GM23338 (cell line): ENCODE data around the gene TMA7B. TPM values are rescaled to one million over a fixed set of nuclear protein-coding genes. Genes with fewer than 3 reads are reported as not detected.
A peak's percentile ranks its signal among the peaks of the same experiment; 100 is the strongest.
"Not testable (repeated sequence)": the region's sequence is repeated elsewhere in the genome, so short reads cannot be mapped to it uniquely, and the experiment has no call there.

Experiments
- ATAC-seq: fragments of 200-7000 bp; cut with Tn5 transposase; 3 replicates; pipeline ENCODE4 v1.9.1; 2020
- DNase-seq: peaks from one replicate; pipeline ENCODE4 v3.0.0-alpha.2; 2015; ENCODE audit warnings: low spot score
- H2AFZ ChIP-seq: fragments of 200-600 bp; sonication (generic); 2 replicates; pipeline ENCODE4 v1.8.0; 2016; ENCODE audit warnings: antibody characterized with exemption, mild to moderate bottlenecking, moderate library complexity
- H3F3A ChIP-seq: fragments of 200-600 bp; sonication (generic); replicated peaks from 2 replicates; pipeline ENCODE4 v1.8.0; 2017; ENCODE audit warnings: antibody characterized with exemption, mixed run types, low read depth
- H3K27ac ChIP-seq: fragments of 200-600 bp; sonication (generic); 2 replicates; pipeline ENCODE4 v1.6.1; 2016; ENCODE audit warnings: low read depth
- H3K27me3 ChIP-seq: fragments of 200-600 bp; sonication (generic); 2 replicates; pipeline ENCODE4 v1.8.0; 2016; ENCODE audit warnings: mild to moderate bottlenecking, mixed run types, moderate library complexity; ENCODE audit not compliant: insufficient read depth
- H3K36me3 ChIP-seq: fragments of 200-600 bp; sonication (generic); 2 replicates; pipeline ENCODE4 v1.8.0; 2016; ENCODE audit warnings: mild to moderate bottlenecking; ENCODE audit not compliant: insufficient read depth
- H3K4me1 ChIP-seq: fragments of 200-600 bp; sonication (generic); 2 replicates; pipeline ENCODE4 v1.8.0; 2016; ENCODE audit warnings: mild to moderate bottlenecking, moderate library complexity; ENCODE audit not compliant: insufficient read depth
- H3K4me2 ChIP-seq: fragments of 200-600 bp; sonication (generic); 2 replicates; pipeline ENCODE4 v1.7.1; 2017; ENCODE audit warnings: mixed run types
- H3K4me3 ChIP-seq: fragments of 200-600 bp; sonication (generic); 2 replicates; pipeline ENCODE4 v1.6.1; 2016; ENCODE audit warnings: mixed run types
- H3K79me2 ChIP-seq: fragments of 200-600 bp; sonication (generic); replicated peaks from 2 replicates; pipeline ENCODE4 v1.8.0; 2017; ENCODE audit warnings: mild to moderate bottlenecking; ENCODE audit not compliant: insufficient read depth
- H3K9me2 ChIP-seq: fragments of 200-600 bp; sonication (generic); 2 replicates; pipeline ENCODE4 v1.8.0; 2017; ENCODE audit not compliant: insufficient read depth
- H4K20me1 ChIP-seq: fragments of 200-600 bp; sonication (generic); replicated peaks from 2 replicates; pipeline ENCODE4 v1.8.0; 2017; ENCODE audit warnings: mild to moderate bottlenecking; ENCODE audit not compliant: insufficient read depth
- H3K27ac Mint-ChIP-seq: 2 replicates; pipeline ENCODE4 v1.8.0; 2020; ENCODE audit warnings: inconsistent platforms, mild to moderate bottlenecking, moderate library complexity, mixed read lengths
- H3K27me3 Mint-ChIP-seq: 3 replicates; pipeline ENCODE4 v1.8.0; 2022; ENCODE audit warnings: low read depth, mild to moderate bottlenecking, moderate library complexity, mixed read lengths, inconsistent platforms; ENCODE audit not compliant: insufficient read depth, poor library complexity
- H3K36me3 Mint-ChIP-seq: 3 replicates; pipeline ENCODE4 v1.8.0; 2021; ENCODE audit warnings: low read depth, mild to moderate bottlenecking, inconsistent platforms, moderate library complexity, mixed read lengths
- H3K4me1 Mint-ChIP-seq: 3 replicates; pipeline ENCODE4 v1.8.0; 2020; ENCODE audit warnings: mild to moderate bottlenecking, inconsistent platforms, mixed read lengths
- H3K4me3 Mint-ChIP-seq: 3 replicates; pipeline ENCODE4 v1.8.0; 2021; ENCODE audit warnings: moderate library complexity, mild to moderate bottlenecking, inconsistent platforms, mixed read lengths
- H3K9me3 Mint-ChIP-seq: 3 replicates; pipeline ENCODE4 v1.8.0; 2020; ENCODE audit warnings: moderate library complexity, mild to moderate bottlenecking, inconsistent platforms, mixed read lengths
- CREB1 ChIP-seq: fragments of 250-450 bp; sonication (Bioruptor Pico); IDR thresholded peaks from 2 replicates; pipeline ENCODE4 v1.5.0; 2020; ENCODE audit warnings: low read depth, mild to moderate bottlenecking, moderate library complexity
- ETS1 ChIP-seq: IDR thresholded peaks from 2 replicates; pipeline ENCODE4 v1.6.1; 2016; ENCODE audit warnings: antibody characterized with exemption
- EZH2phosphoT487 ChIP-seq: fragments of 200-600 bp; sonication (generic); IDR thresholded peaks from one replicate; pipeline ENCODE4 v1.8.1; 2018; ENCODE audit warnings: antibody characterized with exemption; ENCODE audit not compliant: unreplicated experiment
- JUNB ChIP-seq: IDR thresholded peaks from one replicate; pipeline ENCODE4 v1.6.1; 2016; ENCODE audit warnings: antibody characterized with exemption; ENCODE audit not compliant: unreplicated experiment
- STAT1 ChIP-seq: IDR thresholded peaks from one replicate; pipeline ENCODE4 v1.6.1; 2016; ENCODE audit warnings: antibody characterized with exemption; ENCODE audit not compliant: unreplicated experiment
- ZNF114 ChIP-seq: fragments of 250-450 bp; sonication (Bioruptor Pico); IDR thresholded peaks from 2 replicates; pipeline ENCODE4 v1.5.0; 2020; ENCODE audit warnings: mild to moderate bottlenecking, moderate library complexity
- polyA plus RNA-seq: library from polyadenylated mRNA; unstranded; fragments of >200 nt; fragmentation: Nextera tagmentation; extraction: Ambion mirVana; gene quantifications from 2 replicates; pipeline ENCODE4 v1.2.1, GENCODE V29; 2016
- total RNA-seq: library from RNA; depleted of rRNA; stranded (reverse); fragments of >200 nt; shearing (Covaris generic); gene quantifications from 2 replicates; pipeline ENCODE4 v1.2.3, GENCODE V29; 2014
- TF ChIP-seq, protein P1 (sequence below): IDR thresholded peaks from one replicate; pipeline ENCODE4 v1.6.1; 2018; ENCODE audit warnings: antibody characterized with exemption; ENCODE audit not compliant: unreplicated experiment
- TF ChIP-seq, protein P2 (sequence below): fragments of 250-450 bp; sonication (Bioruptor Pico); IDR thresholded peaks from 2 replicates; pipeline ENCODE4 v1.5.0; 2020; ENCODE audit warnings: mild to moderate bottlenecking, moderate library complexity
- TF ChIP-seq, protein P3 (sequence below), 2 experiments: fragments of 200-600 bp in 1 of 2; sonication (generic) in 1 of 2; conservative IDR thresholded peaks; 2 replicates each; pipeline versions ENCODE4 v1.5.1 to v1.6.1; 2016 to 2017; ENCODE audit warnings: antibody characterized with exemption in 2 of 2, low read depth in 2 of 2, mild to moderate bottlenecking in 2 of 2, moderate library complexity in 1 of 2

The TMA7B gene
- total and polyA plus RNA-seq, 2 experiments from 2014 or later = not detected

DNA sequence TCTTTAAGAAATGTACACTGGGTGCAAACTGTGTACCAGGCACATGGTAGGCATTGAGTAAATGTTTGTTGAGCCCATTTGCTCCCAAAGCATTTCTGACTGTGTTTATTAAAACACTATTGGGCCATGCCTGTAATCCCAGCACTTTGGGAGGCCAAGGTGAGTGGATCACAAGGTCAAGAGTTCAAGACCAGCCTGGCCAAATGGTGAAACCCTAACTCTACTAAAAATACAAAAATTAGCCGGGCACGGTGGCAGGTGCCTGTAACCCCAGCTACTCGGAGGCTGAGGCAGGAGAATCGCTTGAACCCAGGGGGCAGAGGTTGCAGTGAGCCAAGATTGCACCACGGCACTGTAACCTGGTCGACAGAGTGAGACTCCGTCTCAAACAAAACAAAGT, 32.7 kb downstream of the TMA7B start:
- not testable (repeated sequence) for H3K4me3 ChIP-seq, H3K27ac ChIP-seq, H3K36me3 Mint-ChIP-seq, H3K36me3 ChIP-seq, ATAC-seq, DNase-seq, H3K9me2 ChIP-seq, H3K9me3 Mint-ChIP-seq, H2AFZ ChIP-seq, H3K4me2 ChIP-seq, H3K27ac Mint-ChIP-seq, H4K20me1 ChIP-seq, H3K4me3 Mint-ChIP-seq
- Histone ChIP-seq H3K4me1 (peaks cover 42% of the 10 kb centered on the region), H3F3A (peaks cover 24% of the 10 kb centered on the region), H3K27me3 (peaks cover 19% of the 10 kb centered on the region), H3K79me2 (peaks cover 21% of the 10 kb centered on the region)
- peaks cover 37% of the 10 kb centered on the region for H3K4me1 Mint-ChIP-seq
- H3K27me3 Mint-ChIP-seq = peaks cover 19% of the 10 kb centered on the region

DNA sequence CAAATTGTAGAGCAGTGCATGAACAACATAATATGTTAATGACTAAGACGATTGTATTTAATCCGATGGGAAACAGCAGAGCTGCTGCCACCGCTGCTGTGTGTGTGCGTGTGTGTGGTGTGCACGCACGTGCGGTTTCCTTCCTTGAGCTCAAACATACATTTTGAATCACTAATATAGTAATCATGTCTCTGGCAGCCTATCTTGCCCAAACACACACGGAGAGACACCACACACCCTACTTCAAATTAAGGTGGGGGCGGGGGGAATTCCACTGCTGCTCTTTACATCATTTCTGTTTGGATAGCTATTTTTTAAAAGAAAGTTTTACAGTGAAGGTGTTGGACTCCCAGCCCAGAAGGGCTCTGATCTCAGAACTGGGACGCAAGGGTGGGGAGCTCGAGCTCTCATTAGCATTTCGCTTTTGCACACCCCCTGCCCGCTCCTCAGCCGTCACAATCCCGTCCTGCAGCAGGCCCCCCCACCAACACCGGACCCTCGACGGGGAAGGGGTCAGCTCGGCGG, 33.9 kb downstream of the TMA7B start:
- Histone ChIP-seq H2AFZ (peak overlapping the region; percentile 69; the same call in 1 of the 2 replicates), H3K4me3 (peak overlapping the region; percentile 55), H3K27ac (no peak overlapping the region), H3K79me2 (peaks cover 27% of the 10 kb centered on the region), H3K4me2 (peak overlapping the region; percentile 78), H3K9me2 (no peaks in the 10 kb centered on the region), H3K27me3 (peaks cover 19% of the 10 kb centered on the region), H3K36me3 (no peaks in the 10 kb centered on the region), H3K4me1 (peaks cover 53% of the 10 kb centered on the region), H3F3A (peaks cover 28% of the 10 kb centered on the region), H4K20me1 (0 out of 2 replicates have a peak, but pooled peaks cover 4% of the 10 kb centered on the region)
- ATAC-seq (no peak), DNase-seq (no peak)
- H3K9me3 Mint-ChIP-seq = no peaks in the 10 kb centered on the region
- no peaks in the 10 kb centered on the region; the same call in 1 of the 3 replicates for H3K36me3 Mint-ChIP-seq
- TF ChIP-seq STAT1 = no peak
- TF ChIP-seq ETS1 = no peak
- TF ChIP-seq ZNF114 (CRISPR knock-in tag) = no peak
- TF ChIP-seq, protein P1, sequence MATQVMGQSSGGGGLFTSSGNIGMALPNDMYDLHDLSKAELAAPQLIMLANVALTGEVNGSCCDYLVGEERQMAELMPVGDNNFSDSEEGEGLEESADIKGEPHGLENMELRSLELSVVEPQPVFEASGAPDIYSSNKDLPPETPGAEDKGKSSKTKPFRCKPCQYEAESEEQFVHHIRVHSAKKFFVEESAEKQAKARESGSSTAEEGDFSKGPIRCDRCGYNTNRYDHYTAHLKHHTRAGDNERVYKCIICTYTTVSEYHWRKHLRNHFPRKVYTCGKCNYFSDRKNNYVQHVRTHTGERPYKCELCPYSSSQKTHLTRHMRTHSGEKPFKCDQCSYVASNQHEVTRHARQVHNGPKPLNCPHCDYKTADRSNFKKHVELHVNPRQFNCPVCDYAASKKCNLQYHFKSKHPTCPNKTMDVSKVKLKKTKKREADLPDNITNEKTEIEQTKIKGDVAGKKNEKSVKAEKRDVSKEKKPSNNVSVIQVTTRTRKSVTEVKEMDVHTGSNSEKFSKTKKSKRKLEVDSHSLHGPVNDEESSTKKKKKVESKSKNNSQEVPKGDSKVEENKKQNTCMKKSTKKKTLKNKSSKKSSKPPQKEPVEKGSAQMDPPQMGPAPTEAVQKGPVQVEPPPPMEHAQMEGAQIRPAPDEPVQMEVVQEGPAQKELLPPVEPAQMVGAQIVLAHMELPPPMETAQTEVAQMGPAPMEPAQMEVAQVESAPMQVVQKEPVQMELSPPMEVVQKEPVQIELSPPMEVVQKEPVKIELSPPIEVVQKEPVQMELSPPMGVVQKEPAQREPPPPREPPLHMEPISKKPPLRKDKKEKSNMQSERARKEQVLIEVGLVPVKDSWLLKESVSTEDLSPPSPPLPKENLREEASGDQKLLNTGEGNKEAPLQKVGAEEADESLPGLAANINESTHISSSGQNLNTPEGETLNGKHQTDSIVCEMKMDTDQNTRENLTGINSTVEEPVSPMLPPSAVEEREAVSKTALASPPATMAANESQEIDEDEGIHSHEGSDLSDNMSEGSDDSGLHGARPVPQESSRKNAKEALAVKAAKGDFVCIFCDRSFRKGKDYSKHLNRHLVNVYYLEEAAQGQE = no peak
- no peak for TF ChIP-seq CREB1 (CRISPR knock-in tag)
- TF ChIP-seq, protein P2, sequence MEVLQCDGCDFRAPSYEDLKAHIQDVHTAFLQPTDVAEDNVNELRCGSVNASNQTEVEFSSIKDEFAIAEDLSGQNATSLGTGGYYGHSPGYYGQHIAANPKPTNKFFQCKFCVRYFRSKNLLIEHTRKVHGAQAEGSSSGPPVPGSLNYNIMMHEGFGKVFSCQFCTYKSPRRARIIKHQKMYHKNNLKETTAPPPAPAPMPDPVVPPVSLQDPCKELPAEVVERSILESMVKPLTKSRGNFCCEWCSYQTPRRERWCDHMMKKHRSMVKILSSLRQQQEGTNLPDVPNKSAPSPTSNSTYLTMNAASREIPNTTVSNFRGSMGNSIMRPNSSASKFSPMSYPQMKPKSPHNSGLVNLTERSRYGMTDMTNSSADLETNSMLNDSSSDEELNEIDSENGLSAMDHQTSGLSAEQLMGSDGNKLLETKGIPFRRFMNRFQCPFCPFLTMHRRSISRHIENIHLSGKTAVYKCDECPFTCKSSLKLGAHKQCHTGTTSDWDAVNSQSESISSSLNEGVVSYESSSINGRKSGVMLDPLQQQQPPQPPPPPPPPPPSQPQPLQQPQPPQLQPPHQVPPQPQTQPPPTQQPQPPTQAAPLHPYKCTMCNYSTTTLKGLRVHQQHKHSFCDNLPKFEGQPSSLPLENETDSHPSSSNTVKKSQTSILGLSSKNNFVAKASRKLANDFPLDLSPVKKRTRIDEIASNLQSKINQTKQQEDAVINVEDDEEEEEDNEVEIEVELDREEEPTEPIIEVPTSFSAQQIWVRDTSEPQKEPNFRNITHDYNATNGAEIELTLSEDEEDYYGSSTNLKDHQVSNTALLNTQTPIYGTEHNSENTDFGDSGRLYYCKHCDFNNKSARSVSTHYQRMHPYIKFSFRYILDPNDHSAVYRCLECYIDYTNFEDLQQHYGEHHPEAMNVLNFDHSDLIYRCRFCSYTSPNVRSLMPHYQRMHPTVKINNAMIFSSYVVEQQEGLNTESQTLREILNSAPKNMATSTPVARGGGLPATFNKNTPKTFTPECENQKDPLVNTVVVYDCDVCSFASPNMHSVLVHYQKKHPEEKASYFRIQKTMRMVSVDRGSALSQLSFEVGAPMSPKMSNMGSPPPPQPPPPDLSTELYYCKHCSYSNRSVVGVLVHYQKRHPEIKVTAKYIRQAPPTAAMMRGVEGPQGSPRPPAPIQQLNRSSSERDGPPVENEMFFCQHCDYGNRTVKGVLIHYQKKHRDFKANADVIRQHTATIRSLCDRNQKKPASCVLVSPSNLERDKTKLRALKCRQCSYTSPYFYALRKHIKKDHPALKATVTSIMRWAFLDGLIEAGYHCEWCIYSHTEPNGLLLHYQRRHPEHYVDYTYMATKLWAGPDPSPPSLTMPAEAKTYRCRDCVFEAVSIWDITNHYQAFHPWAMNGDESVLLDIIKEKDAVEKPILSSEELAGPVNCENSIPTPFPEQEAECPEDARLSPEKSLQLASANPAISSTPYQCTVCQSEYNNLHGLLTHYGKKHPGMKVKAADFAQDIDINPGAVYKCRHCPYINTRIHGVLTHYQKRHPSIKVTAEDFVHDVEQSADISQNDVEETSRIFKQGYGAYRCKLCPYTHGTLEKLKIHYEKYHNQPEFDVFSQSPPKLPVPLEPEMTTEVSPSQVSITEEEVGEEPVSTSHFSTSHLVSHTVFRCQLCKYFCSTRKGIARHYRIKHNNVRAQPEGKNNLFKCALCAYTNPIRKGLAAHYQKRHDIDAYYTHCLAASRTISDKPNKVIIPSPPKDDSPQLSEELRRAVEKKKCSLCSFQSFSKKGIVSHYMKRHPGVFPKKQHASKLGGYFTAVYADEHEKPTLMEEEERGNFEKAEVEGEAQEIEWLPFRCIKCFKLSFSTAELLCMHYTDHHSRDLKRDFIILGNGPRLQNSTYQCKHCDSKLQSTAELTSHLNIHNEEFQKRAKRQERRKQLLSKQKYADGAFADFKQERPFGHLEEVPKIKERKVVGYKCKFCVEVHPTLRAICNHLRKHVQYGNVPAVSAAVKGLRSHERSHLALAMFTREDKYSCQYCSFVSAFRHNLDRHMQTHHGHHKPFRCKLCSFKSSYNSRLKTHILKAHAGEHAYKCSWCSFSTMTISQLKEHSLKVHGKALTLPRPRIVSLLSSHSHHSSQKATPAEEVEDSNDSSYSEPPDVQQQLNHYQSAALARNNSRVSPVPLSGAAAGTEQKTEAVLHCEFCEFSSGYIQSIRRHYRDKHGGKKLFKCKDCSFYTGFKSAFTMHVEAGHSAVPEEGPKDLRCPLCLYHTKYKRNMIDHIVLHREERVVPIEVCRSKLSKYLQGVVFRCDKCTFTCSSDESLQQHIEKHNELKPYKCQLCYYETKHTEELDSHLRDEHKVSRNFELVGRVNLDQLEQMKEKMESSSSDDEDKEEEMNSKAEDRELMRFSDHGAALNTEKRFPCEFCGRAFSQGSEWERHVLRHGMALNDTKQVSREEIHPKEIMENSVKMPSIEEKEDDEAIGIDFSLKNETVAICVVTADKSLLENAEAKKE (CRISPR knock-in tag) = no peak
- TF ChIP-seq, protein P3, sequence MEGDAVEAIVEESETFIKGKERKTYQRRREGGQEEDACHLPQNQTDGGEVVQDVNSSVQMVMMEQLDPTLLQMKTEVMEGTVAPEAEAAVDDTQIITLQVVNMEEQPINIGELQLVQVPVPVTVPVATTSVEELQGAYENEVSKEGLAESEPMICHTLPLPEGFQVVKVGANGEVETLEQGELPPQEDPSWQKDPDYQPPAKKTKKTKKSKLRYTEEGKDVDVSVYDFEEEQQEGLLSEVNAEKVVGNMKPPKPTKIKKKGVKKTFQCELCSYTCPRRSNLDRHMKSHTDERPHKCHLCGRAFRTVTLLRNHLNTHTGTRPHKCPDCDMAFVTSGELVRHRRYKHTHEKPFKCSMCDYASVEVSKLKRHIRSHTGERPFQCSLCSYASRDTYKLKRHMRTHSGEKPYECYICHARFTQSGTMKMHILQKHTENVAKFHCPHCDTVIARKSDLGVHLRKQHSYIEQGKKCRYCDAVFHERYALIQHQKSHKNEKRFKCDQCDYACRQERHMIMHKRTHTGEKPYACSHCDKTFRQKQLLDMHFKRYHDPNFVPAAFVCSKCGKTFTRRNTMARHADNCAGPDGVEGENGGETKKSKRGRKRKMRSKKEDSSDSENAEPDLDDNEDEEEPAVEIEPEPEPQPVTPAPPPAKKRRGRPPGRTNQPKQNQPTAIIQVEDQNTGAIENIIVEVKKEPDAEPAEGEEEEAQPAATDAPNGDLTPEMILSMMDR (conservative IDR thresholded peaks at IDR 0.05; ENCODE audit: low read depth in 2 of 2) = no peak
- TF ChIP-seq EZH2phosphoT487 = no peak
- no peak for TF ChIP-seq JUNB
- peaks cover 45% of the 10 kb centered on the region for H3K4me1 Mint-ChIP-seq
- peak overlapping the region; percentile 52 for H3K4me3 Mint-ChIP-seq
- peaks cover 20% of the 10 kb centered on the region for H3K27me3 Mint-ChIP-seq
- H3K27ac Mint-ChIP-seq = no peak overlapping the region
